GM20000 (cell line): ENCODE data around the gene NR2C1.
"Not testable (repeated sequence)": the region's sequence is repeated elsewhere in the genome, so short reads cannot be mapped to it uniquely, and the experiment has no call there.

Experiments used
- DNase-seq: peaks from one replicate; pipeline ENCODE4 v3.0.0; 2012; ENCODE audit warnings: low spot score
- TF ChIP-seq, protein P1 (sequence below): IDR thresholded peaks from 2 replicates; pipeline ENCODE4 v1.5.1; 2012; ENCODE audit warnings: mild to moderate bottlenecking, control low read depth; ENCODE audit errors: extremely low read depth, missing control alignments

Gene NR2C1

GRCh38 chr12:95003213-95003920 is 70.1 kb downstream of the NR2C1 start, which contains the start of gene NDUFA12:
NDUFA12 (minus strand) TSS chr12:95003697; CDS start chr12:95003680, 17 bp downstream.
- TF ChIP-seq, protein P1, sequence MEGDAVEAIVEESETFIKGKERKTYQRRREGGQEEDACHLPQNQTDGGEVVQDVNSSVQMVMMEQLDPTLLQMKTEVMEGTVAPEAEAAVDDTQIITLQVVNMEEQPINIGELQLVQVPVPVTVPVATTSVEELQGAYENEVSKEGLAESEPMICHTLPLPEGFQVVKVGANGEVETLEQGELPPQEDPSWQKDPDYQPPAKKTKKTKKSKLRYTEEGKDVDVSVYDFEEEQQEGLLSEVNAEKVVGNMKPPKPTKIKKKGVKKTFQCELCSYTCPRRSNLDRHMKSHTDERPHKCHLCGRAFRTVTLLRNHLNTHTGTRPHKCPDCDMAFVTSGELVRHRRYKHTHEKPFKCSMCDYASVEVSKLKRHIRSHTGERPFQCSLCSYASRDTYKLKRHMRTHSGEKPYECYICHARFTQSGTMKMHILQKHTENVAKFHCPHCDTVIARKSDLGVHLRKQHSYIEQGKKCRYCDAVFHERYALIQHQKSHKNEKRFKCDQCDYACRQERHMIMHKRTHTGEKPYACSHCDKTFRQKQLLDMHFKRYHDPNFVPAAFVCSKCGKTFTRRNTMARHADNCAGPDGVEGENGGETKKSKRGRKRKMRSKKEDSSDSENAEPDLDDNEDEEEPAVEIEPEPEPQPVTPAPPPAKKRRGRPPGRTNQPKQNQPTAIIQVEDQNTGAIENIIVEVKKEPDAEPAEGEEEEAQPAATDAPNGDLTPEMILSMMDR: no peak
- DNase-seq: peak; percentile 88

GRCh38 chr12:95002754-95003153 is 70.7 kb downstream of the NR2C1 start:
- TF ChIP-seq, protein P1: no peak
- no peak for DNase-seq

- DNase-seq: no peak
- TF ChIP-seq, protein P1: no peak
These were observed 75.1 kb downstream of the NR2C1 start for GRCh38 chr12:94998326-94998725.

DNA sequence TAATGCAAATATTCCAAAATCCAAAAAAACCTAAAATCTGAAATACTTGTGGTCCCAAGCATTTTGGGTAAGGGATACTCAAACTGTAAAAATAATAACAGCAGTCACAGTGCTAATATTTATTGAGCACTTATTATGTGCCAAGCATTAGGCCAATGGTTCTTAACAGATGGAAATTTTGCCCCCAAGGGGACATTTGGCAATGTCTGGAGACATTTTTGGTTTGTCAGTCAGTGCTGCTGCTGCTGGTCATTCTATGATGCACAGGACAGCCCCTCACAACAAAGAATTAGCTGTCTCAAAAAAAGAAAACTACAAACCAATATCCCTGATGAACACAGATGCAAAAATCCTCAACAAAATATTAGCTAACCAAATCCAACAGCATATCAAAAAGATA is 75.7 kb downstream of the NR2C1 start:
- DNase-seq: no peak
- TF ChIP-seq, protein P1: no peak

GRCh38 chr12:94997061-94997460 is 76.4 kb downstream of the NR2C1 start:
- no peak for DNase-seq

GRCh38 chr12:94994312-94994711 is 79.1 kb downstream of the NR2C1 start:
- no peak for DNase-seq
- TF ChIP-seq, protein P1: no peak

More at GRCh38 chr12:94997061-94997460, 76.4 kb downstream of the NR2C1 start:
- TF ChIP-seq, protein P1: no peak

DNA sequence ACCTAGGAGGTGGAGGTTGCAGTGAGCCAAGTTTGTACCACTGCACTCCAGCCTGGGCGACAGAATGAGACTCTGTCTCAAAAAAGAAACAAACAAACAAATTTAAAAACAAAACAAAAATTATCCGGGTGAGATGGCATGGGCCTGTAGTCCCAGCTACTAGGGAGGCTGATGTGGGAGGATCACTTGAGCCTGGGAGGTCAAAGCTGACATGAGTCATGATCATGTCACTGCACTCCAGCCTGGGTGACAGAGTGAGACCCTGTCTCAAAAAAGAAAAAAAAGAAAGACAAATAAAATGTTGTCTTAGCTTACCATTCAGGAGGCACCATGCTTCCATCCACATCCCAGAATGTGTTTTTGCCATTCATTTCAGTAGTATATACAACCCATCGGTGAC is 79.6 kb downstream of the NR2C1 start:
- DNase-seq: not testable (repeated sequence)

DNA sequence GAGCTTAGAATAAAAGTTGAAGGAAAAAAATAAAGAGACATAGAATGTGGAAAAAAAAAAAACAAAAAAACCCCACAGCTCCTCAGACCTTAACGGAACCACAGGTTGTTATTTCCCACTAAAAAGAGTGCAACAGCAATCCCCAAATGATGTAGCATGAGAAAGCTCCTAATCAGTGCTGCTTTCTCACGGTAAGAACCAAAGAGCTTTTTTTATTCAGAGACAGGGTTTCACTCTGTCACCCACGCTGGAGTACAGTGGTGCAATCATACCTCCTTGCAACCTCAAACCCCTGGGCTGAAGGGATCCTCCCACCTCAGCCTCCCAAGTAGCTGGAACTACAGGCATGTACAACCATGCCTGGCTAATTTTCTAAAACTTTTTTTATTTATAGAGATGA is 83.2 kb downstream of the NR2C1 start:
- TF ChIP-seq, protein P1: no peak
- no peak for DNase-seq
